H9 (cell line): ENCODE measurements around the gene ADAMTS18. TPM values are rescaled to one million over a fixed set of nuclear protein-coding genes. Genes with fewer than 3 reads are reported as not detected.

Experiments used
- DNase-seq: peaks from one replicate; pipeline ENCODE4 v3.0.0-alpha.2; 2017
- H2AFZ ChIP-seq: one replicate; pipeline ENCODE4 v1.6.1; 2013; ENCODE audit warnings: mild to moderate bottlenecking, low read length, control low read depth, moderate library complexity
- H2AK5ac ChIP-seq: 2 replicates; pipeline ENCODE4 v1.6.1; 2013; ENCODE audit warnings: low read length, control low read depth, mixed read lengths; ENCODE audit not compliant: insufficient read length
- H2BK120ac ChIP-seq: one replicate; pipeline ENCODE4 v1.6.1; 2013; ENCODE audit warnings: low read depth, mild to moderate bottlenecking, low read length, control low read depth, inconsistent platforms; ENCODE audit not compliant: poor library complexity, severe bottlenecking
- H2BK12ac ChIP-seq: 2 replicates; pipeline ENCODE4 v1.6.1; 2013; ENCODE audit warnings: low read length, control low read depth, mixed read lengths, low read depth; ENCODE audit not compliant: insufficient read length
- H2BK15ac ChIP-seq: 2 replicates; pipeline ENCODE4 v1.6.1; 2013; ENCODE audit warnings: low read depth, low read length, control low read depth
- H2BK20ac ChIP-seq: one replicate; pipeline ENCODE4 v1.6.1; 2013; ENCODE audit warnings: low read depth, mild to moderate bottlenecking, low read length, control low read depth, inconsistent platforms; ENCODE audit not compliant: poor library complexity, severe bottlenecking
- H2BK5ac ChIP-seq: 2 replicates; pipeline ENCODE4 v1.6.1; 2013; ENCODE audit warnings: low read length, control low read depth, mixed read lengths; ENCODE audit not compliant: insufficient read length
- H3K14ac ChIP-seq: 2 replicates; pipeline ENCODE4 v1.6.1; 2013; ENCODE audit warnings: low read length, control low read depth; ENCODE audit not compliant: insufficient read depth
- H3K18ac ChIP-seq: 2 replicates; pipeline ENCODE4 v1.6.1; 2013; ENCODE audit warnings: low read depth, mild to moderate bottlenecking, mixed read lengths, low read length, control low read depth; ENCODE audit not compliant: insufficient read length
- H3K23ac ChIP-seq: 2 replicates; pipeline ENCODE4 v1.6.1; 2013; ENCODE audit warnings: low read length, control low read depth, mixed read lengths, low read depth; ENCODE audit not compliant: insufficient read length
- H3K23me2 ChIP-seq: 2 replicates; pipeline ENCODE4 v1.6.1; 2013; ENCODE audit warnings: low read depth, mild to moderate bottlenecking, mixed read lengths, low read length, control low read depth; ENCODE audit not compliant: insufficient read length, poor library complexity, severe bottlenecking
- H3K27ac ChIP-seq: 2 replicates; pipeline ENCODE4 v1.5.1; 2013; ENCODE audit warnings: low read length, control low read depth, mixed read lengths, low read depth; ENCODE audit not compliant: insufficient read length
- H3K27me3 ChIP-seq: 2 replicates; pipeline ENCODE4 v1.6.1; 2013; ENCODE audit warnings: low read length, control low read depth, inconsistent platforms; ENCODE audit not compliant: insufficient read depth
- H3K4ac ChIP-seq: 2 replicates; pipeline ENCODE4 v1.6.1; 2013; ENCODE audit warnings: low read depth, mild to moderate bottlenecking, control low read depth, inconsistent platforms, low read length, moderate library complexity
- H3K4me1 ChIP-seq: 2 replicates; pipeline ENCODE4 v1.6.1; 2013; ENCODE audit warnings: low read length, control low read depth, inconsistent platforms; ENCODE audit not compliant: insufficient read depth
- H3K4me2 ChIP-seq: 2 replicates; pipeline ENCODE4 v1.6.1; 2013; ENCODE audit warnings: low read length, control low read depth, mixed read lengths; ENCODE audit not compliant: insufficient read length, insufficient read depth
- H3K56ac ChIP-seq: 2 replicates; pipeline ENCODE4 v1.6.1; 2013; ENCODE audit warnings: low read depth, mild to moderate bottlenecking, mixed read lengths, low read length, control low read depth; ENCODE audit not compliant: insufficient read length
- H3K79me1 ChIP-seq: 2 replicates; pipeline ENCODE4 v1.6.1; 2013; ENCODE audit warnings: low read depth, mild to moderate bottlenecking, moderate library complexity, low read length, control low read depth, inconsistent platforms; ENCODE audit not compliant: insufficient read depth, poor library complexity, severe bottlenecking
- H3K79me2 ChIP-seq: 2 replicates; pipeline ENCODE4 v1.6.1; 2013; ENCODE audit warnings: low read length, control low read depth, inconsistent platforms; ENCODE audit not compliant: insufficient read depth
- H3K9ac ChIP-seq: 2 replicates; pipeline ENCODE4 v1.6.1; 2013; ENCODE audit warnings: low read length, control low read depth, mixed read lengths; ENCODE audit not compliant: insufficient read length; ENCODE audit errors: extremely low read depth
- H3K9me3 ChIP-seq: one replicate; pipeline ENCODE4 v1.6.1; 2013; ENCODE audit warnings: low read depth, low read length, inconsistent platforms; ENCODE audit not compliant: control insufficient read depth
- H3T11ph ChIP-seq: one replicate; pipeline ENCODE4 v1.6.1; 2013; ENCODE audit warnings: mild to moderate bottlenecking, low read length, control low read depth, inconsistent platforms
- H4K20me1 ChIP-seq: one replicate; pipeline ENCODE4 v1.6.1; 2013; ENCODE audit not compliant: control insufficient read depth, insufficient read length, insufficient read depth
- H4K5ac ChIP-seq: 2 replicates; pipeline ENCODE4 v1.6.1; 2013; ENCODE audit warnings: low read depth, mild to moderate bottlenecking, mixed read lengths, low read length, control low read depth; ENCODE audit not compliant: insufficient read length
- H4K8ac ChIP-seq: replicated peaks from 2 replicates; pipeline ENCODE4 v1.6.1; 2013; ENCODE audit warnings: low read length, control low read depth, mixed read lengths, low read depth; ENCODE audit not compliant: insufficient read length
- H4K91ac ChIP-seq: 2 replicates; pipeline ENCODE4 v1.6.1; 2013; ENCODE audit warnings: low read depth, mild to moderate bottlenecking, moderate library complexity, mixed read lengths, low read length, control low read depth; ENCODE audit not compliant: insufficient read length
- H3K27ac Mint-ChIP-seq, 3 experiments: 2 replicates in 2 of 3; 3 replicates in 1 of 3; pipeline ENCODE4 v1.8.0; 2020 to 2021; ENCODE audit warnings: mixed read lengths in 3 of 3, mild to moderate bottlenecking in 1 of 3, moderate library complexity in 1 of 3
- H3K27me3 Mint-ChIP-seq: 2 replicates; pipeline ENCODE4 v1.8.0; 2021; ENCODE audit warnings: low read depth, mild to moderate bottlenecking, moderate library complexity, mixed read lengths
- H3K36me3 Mint-ChIP-seq, 3 experiments: 2 replicates in 2 of 3; 3 replicates in 1 of 3; pipeline ENCODE4 v1.8.0; 2020 to 2021; ENCODE audit warnings: low read depth in 3 of 3, mixed read lengths in 3 of 3; ENCODE audit not compliant: insufficient read depth in 1 of 3
- H3K4me1 Mint-ChIP-seq, 2 experiments: 2 replicates each; pipeline ENCODE4 v1.8.0; 2020; ENCODE audit warnings: mixed read lengths in 2 of 2
- H3K4me3 Mint-ChIP-seq, 2 experiments: 2 replicates in 1 of 2; 3 replicates in 1 of 2; pipeline ENCODE4 v1.8.0; 2020 to 2021; ENCODE audit warnings: mild to moderate bottlenecking in 2 of 2, mixed read lengths in 2 of 2, moderate library complexity in 1 of 2
- H3K9me3 Mint-ChIP-seq, 2 experiments: 2 replicates in 1 of 2; 3 replicates in 1 of 2; pipeline ENCODE4 v1.8.0; 2020; ENCODE audit warnings: mild to moderate bottlenecking in 2 of 2, mixed read lengths in 2 of 2, moderate library complexity in 1 of 2
- WGBS: extraction: QIAGEN DNeasy Blood & Tissue Kit; methylation state at CpG from one replicate; pipeline ENCODE4 v1.1.7; 2013; ENCODE audit warnings: missing lambda C conversion rate, low lambda C conversion rate, mixed read lengths; ENCODE audit not compliant: insufficient read length; ENCODE audit errors: extremely low coverage; 5-methylcytosine and 5-hydroxymethylcytosine counted together
- total RNA-seq: library from RNA; stranded (reverse); gene quantifications from 2 replicates; pipeline ENCODE4 v1.2.1, GENCODE V29; 2021
- TF ChIP-seq, protein P1 (sequence below): fragments of 200-600 bp; sonication (generic); conservative IDR thresholded peaks from 3 replicates; pipeline ENCODE4 v1.8.0; 2021; ENCODE audit warnings: antibody characterized with exemption, mild to moderate bottlenecking

ADAMTS18 gene
- total RNA-seq, 1 experiment from 2014 or later: 0.07 TPM

DNA sequence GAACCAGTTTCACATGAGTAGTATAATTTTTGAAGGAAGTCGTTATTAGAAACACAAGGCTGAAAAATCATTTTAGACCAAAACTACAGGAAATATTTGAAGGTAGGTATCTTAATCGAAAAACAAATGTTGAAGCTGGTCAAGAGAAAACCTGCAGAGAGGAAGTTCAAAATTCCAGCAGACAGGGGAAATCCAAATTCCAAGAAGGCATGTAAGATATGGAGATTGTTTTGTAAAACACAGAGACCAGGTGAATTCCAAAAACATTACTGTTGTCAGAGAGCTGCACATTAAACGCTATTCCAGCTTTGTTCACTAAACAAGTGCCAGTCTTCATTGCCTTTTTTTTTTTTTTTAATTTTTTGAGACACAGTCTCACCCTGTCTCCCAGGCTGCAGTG lies 38.4 kb downstream of the ADAMTS18 start:
- WGBS: no CpG with 5 or more reads among the region's 3 CpGs
- H4K5ac ChIP-seq: no peak overlapping the region
- no peak overlapping the region for H2BK15ac ChIP-seq
- no peaks in the 10 kb centered on the region for H3K36me3 Mint-ChIP-seq
- no peak overlapping the region for H2BK20ac ChIP-seq
- H4K8ac ChIP-seq: no peak overlapping the region
- no peak overlapping the region for H3K4ac ChIP-seq
- no peaks in the 10 kb centered on the region for H3K9me3 ChIP-seq
- H3K9ac ChIP-seq: no peak overlapping the region
- H3K79me2 ChIP-seq: no peaks in the 10 kb centered on the region
- no peaks in the 10 kb centered on the region for H3K27me3 ChIP-seq
- no peak overlapping the region for H3K4me2 ChIP-seq
- H4K20me1 ChIP-seq: no peaks in the 10 kb centered on the region
- H2BK12ac ChIP-seq: no peak overlapping the region
- H2AFZ ChIP-seq: no peak overlapping the region
- H2AK5ac ChIP-seq: no peak overlapping the region
- no peak overlapping the region for H3K18ac ChIP-seq
- H3K23me2 ChIP-seq: no peaks in the 10 kb centered on the region
- H3K4me3 Mint-ChIP-seq: no peak overlapping the region
- no peak overlapping the region for H3K27ac Mint-ChIP-seq
- no peak overlapping the region for H3K14ac ChIP-seq
- no peaks in the 10 kb centered on the region; the same call in 1 of the 2 replicates for H3K4me1 ChIP-seq
- H3K56ac ChIP-seq: no peak overlapping the region
- no peak overlapping the region for H2BK5ac ChIP-seq
- H2BK120ac ChIP-seq: no peak overlapping the region
- H3K4me1 Mint-ChIP-seq: peaks cover 10 to 15% of the 10 kb centered on the region in 2 experiments
- H3K27me3 Mint-ChIP-seq: peaks cover 2% of the 10 kb centered on the region
- H3T11ph ChIP-seq: no peak overlapping the region
- no peaks in the 10 kb centered on the region for H3K9me3 Mint-ChIP-seq
- no peak overlapping the region for H3K27ac ChIP-seq
- TF ChIP-seq, protein P1, sequence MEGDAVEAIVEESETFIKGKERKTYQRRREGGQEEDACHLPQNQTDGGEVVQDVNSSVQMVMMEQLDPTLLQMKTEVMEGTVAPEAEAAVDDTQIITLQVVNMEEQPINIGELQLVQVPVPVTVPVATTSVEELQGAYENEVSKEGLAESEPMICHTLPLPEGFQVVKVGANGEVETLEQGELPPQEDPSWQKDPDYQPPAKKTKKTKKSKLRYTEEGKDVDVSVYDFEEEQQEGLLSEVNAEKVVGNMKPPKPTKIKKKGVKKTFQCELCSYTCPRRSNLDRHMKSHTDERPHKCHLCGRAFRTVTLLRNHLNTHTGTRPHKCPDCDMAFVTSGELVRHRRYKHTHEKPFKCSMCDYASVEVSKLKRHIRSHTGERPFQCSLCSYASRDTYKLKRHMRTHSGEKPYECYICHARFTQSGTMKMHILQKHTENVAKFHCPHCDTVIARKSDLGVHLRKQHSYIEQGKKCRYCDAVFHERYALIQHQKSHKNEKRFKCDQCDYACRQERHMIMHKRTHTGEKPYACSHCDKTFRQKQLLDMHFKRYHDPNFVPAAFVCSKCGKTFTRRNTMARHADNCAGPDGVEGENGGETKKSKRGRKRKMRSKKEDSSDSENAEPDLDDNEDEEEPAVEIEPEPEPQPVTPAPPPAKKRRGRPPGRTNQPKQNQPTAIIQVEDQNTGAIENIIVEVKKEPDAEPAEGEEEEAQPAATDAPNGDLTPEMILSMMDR: no peak
- no peak for DNase-seq
- no peaks in the 10 kb centered on the region for H3K79me1 ChIP-seq
- H3K23ac ChIP-seq: no peak overlapping the region
- no peak overlapping the region for H4K91ac ChIP-seq
